Central memory CD4-positive, alpha-beta T cell (primary cell): ENCODE measurements around the gene HSD17B7.
"Not testable (repeated sequence)": the region's sequence is repeated elsewhere in the genome, so short reads cannot be mapped to it uniquely, and the experiment has no call there.

ENCODE experiments used
- DNase-seq: peaks from one replicate; pipeline ENCODE4 v3.0.0; 2022
- total RNA-seq, 3 experiments: gene quantifications; one replicate each; lab custom pipeline; 2026; lab: John Stamatoyannopoulos, UW

HSD17B7 gene
- total RNA-seq: 16.1 to 23.3 (median 22.6) reads per million in 3 experiments

- peak; percentile 80 for DNase-seq
These were observed at the start of gene HSD17B7 for GRCh38 chr1:162790303-162790984. HSD17B7 (plus strand) TSS chr1:162790702; CDS start chr1:162790801, 99 bp downstream.

GRCh38 chr1:162740755-162741154 is 49.7 kb upstream of the HSD17B7 start:
- DNase-seq: no peak

GRCh38 chr1:162741574-162741973 is 48.9 kb upstream of the HSD17B7 start:
- no peak for DNase-seq

- DNase-seq: not testable (repeated sequence)
These were observed 44.1 kb upstream of the HSD17B7 start for GRCh38 chr1:162746264-162746942.

- no peak for DNase-seq
These were observed 37.4 kb upstream of the HSD17B7 start for GRCh38 chr1:162753001-162753658.

GRCh38 chr1:162753998-162754585 is 36.4 kb upstream of the HSD17B7 start:
- no peak for DNase-seq

GRCh38 chr1:162755306-162755705 is 35.2 kb upstream of the HSD17B7 start:
- DNase-seq: no peak

- DNase-seq: no peak
These were observed 34.0 kb upstream of the HSD17B7 start for GRCh38 chr1:162756523-162756922.

GRCh38 chr1:162757476-162757875 is 33.0 kb upstream of the HSD17B7 start:
- DNase-seq: no peak

GRCh38 chr1:162765788-162766187 is 24.7 kb upstream of the HSD17B7 start:
- DNase-seq: no peak

- DNase-seq: no peak
These were observed 17.8 kb upstream of the HSD17B7 start for GRCh38 chr1:162772571-162773154.

- DNase-seq: no peak
These were observed 16.5 kb upstream of the HSD17B7 start for GRCh38 chr1:162774007-162774406.

GRCh38 chr1:162779043-162779442 is 11.5 kb upstream of the HSD17B7 start:
- DNase-seq: no peak

- no peak for DNase-seq
These were observed 7.8 kb upstream of the HSD17B7 start for GRCh38 chr1:162782671-162783070.

GRCh38 chr1:162784926-162785325 is 5.6 kb upstream of the HSD17B7 start:
- not testable (repeated sequence) for DNase-seq

- DNase-seq: not testable (repeated sequence)
These were observed 1.7 kb upstream of the HSD17B7 start for GRCh38 chr1:162788783-162789182.

- not testable (repeated sequence) for DNase-seq
These were observed 469 bp downstream of the HSD17B7 start for GRCh38 chr1:162790985-162791357.

- not testable (repeated sequence) for DNase-seq
These were observed 3.8 kb downstream of the HSD17B7 start for GRCh38 chr1:162794284-162794683.

- not testable (repeated sequence) for DNase-seq
These were observed 6.2 kb downstream of the HSD17B7 start for GRCh38 chr1:162796617-162797279.

GRCh38 chr1:162799995-162800830 is 9.7 kb downstream of the HSD17B7 start:
- DNase-seq: not testable (repeated sequence)

- not testable (repeated sequence) for DNase-seq
These were observed 17.0 kb downstream of the HSD17B7 start for GRCh38 chr1:162807503-162807902.
